Fibroblast of villous mesenchyme (primary cell): ENCODE data around the gene VAMP5. TPM values are rescaled to one million over a fixed set of nuclear protein-coding genes. Genes with fewer than 3 reads are reported as not detected.
"Not testable (repeated sequence)": the region's sequence is repeated elsewhere in the genome, so short reads cannot be mapped to it uniquely, and the experiment has no call there.

Experiments
- DNase-seq: peaks from one replicate; pipeline ENCODE4 v3.0.0-alpha.2; 2010; ENCODE audit warnings: low read depth
- H3K4me3 ChIP-seq: 2 replicates; pipeline ENCODE4 v1.5.1; 2011; ENCODE audit warnings: low read depth, mild to moderate bottlenecking, low read length
- total RNA-seq: library from RNA; depleted of rRNA; stranded (reverse); fragments of >200 nt; gene quantifications from 2 replicates; pipeline ENCODE4 v1.2.3, GENCODE V29; 2012
- TF ChIP-seq, protein P1 (sequence below): IDR thresholded peaks from 2 replicates; pipeline ENCODE4 v1.5.1; 2012; ENCODE audit warnings: low read depth, mild to moderate bottlenecking, low read length; ENCODE audit not compliant: insufficient read depth

VAMP5 gene
- total RNA-seq, 1 donor, result 18.1 TPM

- peak; percentile 91 for DNase-seq
- TF ChIP-seq, protein P1, sequence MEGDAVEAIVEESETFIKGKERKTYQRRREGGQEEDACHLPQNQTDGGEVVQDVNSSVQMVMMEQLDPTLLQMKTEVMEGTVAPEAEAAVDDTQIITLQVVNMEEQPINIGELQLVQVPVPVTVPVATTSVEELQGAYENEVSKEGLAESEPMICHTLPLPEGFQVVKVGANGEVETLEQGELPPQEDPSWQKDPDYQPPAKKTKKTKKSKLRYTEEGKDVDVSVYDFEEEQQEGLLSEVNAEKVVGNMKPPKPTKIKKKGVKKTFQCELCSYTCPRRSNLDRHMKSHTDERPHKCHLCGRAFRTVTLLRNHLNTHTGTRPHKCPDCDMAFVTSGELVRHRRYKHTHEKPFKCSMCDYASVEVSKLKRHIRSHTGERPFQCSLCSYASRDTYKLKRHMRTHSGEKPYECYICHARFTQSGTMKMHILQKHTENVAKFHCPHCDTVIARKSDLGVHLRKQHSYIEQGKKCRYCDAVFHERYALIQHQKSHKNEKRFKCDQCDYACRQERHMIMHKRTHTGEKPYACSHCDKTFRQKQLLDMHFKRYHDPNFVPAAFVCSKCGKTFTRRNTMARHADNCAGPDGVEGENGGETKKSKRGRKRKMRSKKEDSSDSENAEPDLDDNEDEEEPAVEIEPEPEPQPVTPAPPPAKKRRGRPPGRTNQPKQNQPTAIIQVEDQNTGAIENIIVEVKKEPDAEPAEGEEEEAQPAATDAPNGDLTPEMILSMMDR, result peak; percentile 31
- peak within 1 kb of the TSS; percentile 97 for H3K4me3 ChIP-seq
Observed at GRCh38 chr2:85602476-85603234, 18.4 kb downstream of the VAMP5 start, which contains the start of gene TMEM150A. TSS of gene TMEM150A (minus strand) at chr2:85602698. CDS start at chr2:85601948, 750 bp downstream.

DNA sequence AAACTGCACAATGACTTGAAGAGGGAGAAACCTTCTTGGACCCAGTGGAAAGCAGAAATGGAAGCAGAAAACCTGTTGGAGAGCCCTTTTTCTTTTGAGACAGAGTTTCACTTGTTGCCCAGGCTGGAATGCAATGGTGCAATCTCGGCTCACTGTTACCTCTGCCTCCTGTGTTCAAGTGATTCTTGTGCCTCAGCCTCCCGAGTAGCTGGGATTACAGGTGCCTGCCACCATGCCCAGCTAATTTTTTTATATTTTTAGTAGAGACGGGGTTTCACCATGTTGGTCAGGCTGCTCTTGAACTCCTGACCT, 19.9 kb downstream of the VAMP5 start:
- peak overlapping the region; percentile 97 for H3K4me3 ChIP-seq
- not testable (repeated sequence) for DNase-seq

DNA sequence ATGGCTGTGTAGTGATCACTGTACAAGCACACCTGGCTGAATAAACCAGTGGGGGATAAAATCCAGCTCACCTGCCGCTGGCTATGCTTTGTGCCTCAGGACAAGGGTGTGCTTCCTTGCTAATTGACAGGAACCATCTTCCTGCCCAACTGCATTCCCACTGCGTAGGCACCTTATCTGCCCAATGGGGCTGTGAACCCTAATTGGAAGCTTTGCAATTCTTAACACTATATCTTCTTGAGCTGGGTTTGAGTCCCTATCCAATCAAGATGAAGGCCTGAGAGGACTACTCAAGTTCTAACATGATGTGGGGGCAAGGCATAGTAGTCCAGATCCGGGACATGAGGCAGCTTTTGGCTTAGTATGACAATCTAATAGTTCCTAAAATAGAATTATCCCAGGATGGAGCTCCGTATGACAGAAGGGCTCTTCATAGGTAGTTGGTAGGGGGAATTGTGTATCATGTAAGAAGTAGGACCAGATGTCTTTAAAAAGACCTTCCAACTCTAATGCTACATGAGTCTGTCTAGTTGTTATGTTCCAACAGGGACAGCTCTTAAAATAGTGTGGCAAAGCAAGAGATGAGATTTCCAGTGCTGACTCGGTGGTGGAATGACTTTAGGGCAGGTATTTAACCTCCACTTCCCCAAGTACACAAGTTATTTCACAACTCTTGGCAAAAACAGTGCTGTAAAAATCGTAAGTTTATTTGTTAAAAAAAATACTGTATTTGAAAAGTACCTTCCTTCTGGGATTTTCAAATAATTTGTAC, 20.5 kb downstream of the VAMP5 start:
- TF ChIP-seq, protein P1, result no peak
- H3K4me3 ChIP-seq, result no peak overlapping the region
- peak; percentile 64 for DNase-seq

- H3K4me3 ChIP-seq, result peak overlapping the region; percentile 5
- TF ChIP-seq, protein P1, result no peak
- peak; percentile 93 for DNase-seq
Observed at GRCh38 chr2:85605406-85606115, 21.3 kb downstream of the VAMP5 start.

- TF ChIP-seq, protein P1, result no peak
- peak overlapping the region; percentile 5 for H3K4me3 ChIP-seq
- DNase-seq, result no peak
Observed at GRCh38 chr2:85606116-85606455, 21.9 kb downstream of the VAMP5 start.

- TF ChIP-seq, protein P1, result no peak
- DNase-seq, result no peak
Observed at GRCh38 chr2:85607268-85608215, 23.3 kb downstream of the VAMP5 start.

More at GRCh38 chr2:85607268-85608215, 23.3 kb downstream of the VAMP5 start:
- H3K4me3 ChIP-seq, result no peak overlapping the region
